HepG2 (cell line): ENCODE data around the gene LMF2. TPM values are rescaled to one million over a fixed set of nuclear protein-coding genes. Genes with fewer than 3 reads are reported as not detected.

Source experiments
- ARNT ChIP-seq: fragments of 450-650 bp; IDR thresholded peaks from 2 replicates; pipeline ENCODE4 v1.6.1; 2017
- BHLHE40 ChIP-seq: IDR thresholded peaks from 2 replicates; pipeline ENCODE4 v1.6.1; 2011; ENCODE audit warnings: low read length, improper control_type of control experiment
- DNMT3B ChIP-seq: conservative IDR thresholded peaks from 2 replicates; pipeline ENCODE4 v1.6.1; 2016; ENCODE audit warnings: missing biosample characterization, control low read depth
- FLYWCH1 ChIP-seq: sonication (generic); formaldehyde crosslinking; IDR thresholded peaks from 2 replicates; pipeline ENCODE4 v1.8.1; 2023; ENCODE audit warnings: mild to moderate bottlenecking, missing genetic modification reagents
- HMGXB3 ChIP-seq: sonication (generic); formaldehyde crosslinking; IDR thresholded peaks from 2 replicates; pipeline ENCODE4 v1.4.0; 2020; ENCODE audit warnings: missing genetic modification reagents, borderline replicate concordance
- JUN ChIP-seq: sonication (generic); formaldehyde crosslinking; IDR thresholded peaks from 2 replicates; pipeline ENCODE4 v1.4.0; 2020; ENCODE audit warnings: mild to moderate bottlenecking, missing genetic modification reagents
- MAFF ChIP-seq: IDR thresholded peaks from 2 replicates; pipeline ENCODE4 v1.6.1; 2011; ENCODE audit warnings: low read depth, low read length, improper control_type of control experiment
- MLX ChIP-seq: IDR thresholded peaks from 2 replicates; pipeline ENCODE4 v1.6.1; 2016
- MTA1 ChIP-seq: sonication (generic); formaldehyde crosslinking; IDR thresholded peaks from 2 replicates; pipeline ENCODE4 v1.4.0; 2020; ENCODE audit warnings: missing genetic modification reagents, mild to moderate bottlenecking, borderline replicate concordance
- MXI1 ChIP-seq: IDR thresholded peaks from 3 replicates; pipeline ENCODE4 v1.6.1; 2012; ENCODE audit warnings: low read depth, low read length, inconsistent platforms, borderline replicate concordance
- NFIC ChIP-seq: IDR thresholded peaks from 2 replicates; pipeline ENCODE4 v1.6.1; 2012; ENCODE audit warnings: mild to moderate bottlenecking, low read length, inconsistent platforms
- SMAD9 ChIP-seq: sonication (generic); formaldehyde crosslinking; IDR thresholded peaks from 2 replicates; pipeline ENCODE4 v1.5.1; 2020; ENCODE audit warnings: mild to moderate bottlenecking, missing genetic modification reagents
- SOX5 ChIP-seq: IDR thresholded peaks from 2 replicates; pipeline ENCODE4 v1.6.1; 2016; ENCODE audit warnings: borderline replicate concordance
- ZBTB49 ChIP-seq: sonication (generic); formaldehyde crosslinking; IDR thresholded peaks from 2 replicates; pipeline ENCODE4 v1.4.0; 2020; ENCODE audit warnings: missing genetic modification reagents, borderline replicate concordance
- ZIK1 ChIP-seq: sonication (generic); formaldehyde crosslinking; IDR thresholded peaks from 2 replicates; pipeline ENCODE4 v1.5.0; 2020; ENCODE audit warnings: mild to moderate bottlenecking, low read depth, missing genetic modification reagents, borderline replicate concordance
- ZNF501 ChIP-seq: sonication (generic); formaldehyde crosslinking; IDR thresholded peaks from 2 replicates; pipeline ENCODE4 v1.5.1; 2020; ENCODE audit warnings: mild to moderate bottlenecking, moderate library complexity, missing genetic modification reagents
- ZNF572 ChIP-seq: sonication (generic); formaldehyde crosslinking; IDR thresholded peaks from 2 replicates; pipeline ENCODE4 v1.5.1; 2020; ENCODE audit warnings: mild to moderate bottlenecking, missing genetic modification reagents
- polyA plus RNA-seq, 8 experiments: library from polyadenylated mRNA; depleted of rRNA in 3 of 8; stranded (reverse) in 7 of 8; unstranded in 1 of 8; fragments of >200 nt; fragmentation: Illumina TruSeq in 4 of 8; extraction: Trizol in 4 of 8; gene quantifications; 2 replicates each; pipeline versions ENCODE4 v1.2.1 to v1.2.3, GENCODE V29; 2011 to 2016; ENCODE audit warnings: low read depth in 4 of 8, missing spikeins in 1 of 8, mixed read lengths in 1 of 8; ENCODE audit not compliant: insufficient read depth in 1 of 8
- total RNA-seq, 5 experiments: library from RNA; depleted of rRNA; stranded (reverse); fragments of >200 nt; fragmentation: Illumina TruSeq; extraction: Trizol; gene quantifications; 2 replicates each; pipeline ENCODE4 v1.2.3, GENCODE V29; 2016; ENCODE audit warnings: low read depth in 1 of 5
- TF ChIP-seq, protein P1 (sequence below): sonication (generic); formaldehyde crosslinking; IDR thresholded peaks from 2 replicates; pipeline ENCODE4 v1.5.0; 2020; ENCODE audit warnings: mild to moderate bottlenecking, missing genetic modification reagents
- TF ChIP-seq, protein P2 (sequence below): sonication (generic); formaldehyde crosslinking; IDR thresholded peaks from 2 replicates; pipeline ENCODE4 v1.5.0; 2020; ENCODE audit warnings: missing genetic modification reagents

Gene LMF2
- total and polyA plus RNA-seq, 2 of the 13 experiments (the other 11 are each of a cell fraction or from before 2014, with no cell fraction given), result 23.3 to 30.6 TPM

GRCh38 chr22:50485221-50486131, 22.0 kb downstream of the LMF2 start (continued):
- TF ChIP-seq NFIC, result no peak
- TF ChIP-seq, protein P1, sequence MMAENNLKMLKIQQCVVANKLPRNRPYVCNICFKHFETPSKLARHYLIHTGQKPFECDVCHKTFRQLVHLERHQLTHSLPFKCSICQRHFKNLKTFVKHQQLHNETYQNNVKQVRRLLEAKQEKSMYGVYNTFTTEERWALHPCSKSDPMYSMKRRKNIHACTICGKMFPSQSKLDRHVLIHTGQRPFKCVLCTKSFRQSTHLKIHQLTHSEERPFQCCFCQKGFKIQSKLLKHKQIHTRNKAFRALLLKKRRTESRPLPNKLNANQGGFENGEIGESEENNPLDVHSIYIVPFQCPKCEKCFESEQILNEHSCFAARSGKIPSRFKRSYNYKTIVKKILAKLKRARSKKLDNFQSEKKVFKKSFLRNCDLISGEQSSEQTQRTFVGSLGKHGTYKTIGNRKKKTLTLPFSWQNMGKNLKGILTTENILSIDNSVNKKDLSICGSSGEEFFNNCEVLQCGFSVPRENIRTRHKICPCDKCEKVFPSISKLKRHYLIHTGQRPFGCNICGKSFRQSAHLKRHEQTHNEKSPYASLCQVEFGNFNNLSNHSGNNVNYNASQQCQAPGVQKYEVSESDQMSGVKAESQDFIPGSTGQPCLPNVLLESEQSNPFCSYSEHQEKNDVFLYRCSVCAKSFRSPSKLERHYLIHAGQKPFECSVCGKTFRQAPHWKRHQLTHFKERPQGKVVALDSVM (CRISPR knock-in tag), result peak; percentile 98
- TF ChIP-seq, protein P2, sequence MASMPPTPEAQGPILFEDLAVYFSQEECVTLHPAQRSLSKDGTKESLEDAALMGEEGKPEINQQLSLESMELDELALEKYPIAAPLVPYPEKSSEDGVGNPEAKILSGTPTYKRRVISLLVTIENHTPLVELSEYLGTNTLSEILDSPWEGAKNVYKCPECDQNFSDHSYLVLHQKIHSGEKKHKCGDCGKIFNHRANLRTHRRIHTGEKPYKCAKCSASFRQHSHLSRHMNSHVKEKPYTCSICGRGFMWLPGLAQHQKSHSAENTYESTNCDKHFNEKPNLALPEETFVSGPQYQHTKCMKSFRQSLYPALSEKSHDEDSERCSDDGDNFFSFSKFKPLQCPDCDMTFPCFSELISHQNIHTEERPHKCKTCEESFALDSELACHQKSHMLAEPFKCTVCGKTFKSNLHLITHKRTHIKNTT (CRISPR knock-in tag), result no peak
- TF ChIP-seq ZNF572 (CRISPR knock-in tag), result no peak
- TF ChIP-seq ZNF501 (CRISPR knock-in tag), result peak; percentile 44; the same call in 1 of the 2 replicates
- peak; percentile 48; the same call in 1 of the 2 replicates for TF ChIP-seq MTA1 (CRISPR knock-in tag)
- no peak for TF ChIP-seq MXI1
- peak; percentile 94 for TF ChIP-seq BHLHE40
- peak; percentile 99 for TF ChIP-seq MLX
- TF ChIP-seq SOX5 (CRISPR knock-in tag), result peak; percentile 35; the same call in 1 of the 2 replicates
- TF ChIP-seq FLYWCH1 (CRISPR knock-in tag), result no peak
- TF ChIP-seq DNMT3B (CRISPR knock-in tag), result no peak; the same call in 1 of the 2 replicates
- no peak for TF ChIP-seq MAFF
- TF ChIP-seq ZIK1, result no peak
- TF ChIP-seq JUN (CRISPR knock-in tag), result 0 out of 2 replicates have a peak, but pooled peaks have one; percentile 53
- peak; percentile 53; the same call in 1 of the 2 replicates for TF ChIP-seq HMGXB3 (CRISPR knock-in tag)
- no peak for TF ChIP-seq ARNT
- TF ChIP-seq ZBTB49, result no peak
- TF ChIP-seq SMAD9 (CRISPR knock-in tag), result no peak
